PC-9 (cell line): ENCODE data around the gene HIGD1A. TPM values are rescaled to one million over a fixed set of nuclear protein-coding genes. Genes with fewer than 3 reads are reported as not detected.

Source experiments
- BruUV-seq: library from RNA; stranded (reverse); fragments of 400-500 nt; replicated peaks from 2 replicates; lab custom pipeline; 2021; lab: Mats Ljungman, UMichigan
- CTCF ChIA-PET: fragments of 300-600 bp; sonication (Branson Sonifier 250); formaldehyde crosslinking; loops from one replicate; lab custom pipeline; 2022; ENCODE audit warnings: antibody characterized with exemption; lab: Charles Lee
- POLR2A ChIA-PET: fragments of 300-600 bp; sonication (Branson Sonifier 250); formaldehyde crosslinking; loops from one replicate; lab custom pipeline; 2022; ENCODE audit warnings: antibody characterized with exemption; ENCODE audit not compliant: unreplicated experiment; lab: Charles Lee
- DNase-seq, 2 experiments: peaks; one replicate each; pipeline versions ENCODE4 v3.0.0 to v3.0.0-alpha.2; 2015 to 2022; ENCODE audit warnings: mixed read lengths in 1 of 2
- H2AFZ ChIP-seq: fragments of 200-600 bp; sonication (generic); 2 replicates; pipeline ENCODE4 v1.8.1; 2017; ENCODE audit warnings: antibody characterized with exemption
- H3F3A ChIP-seq: fragments of 200-600 bp; sonication (generic); 2 replicates; pipeline ENCODE4 v1.8.1; 2017; ENCODE audit warnings: antibody characterized with exemption, mild to moderate bottlenecking, low read depth; ENCODE audit not compliant: insufficient read depth
- H3K27ac ChIP-seq: fragments of 200-600 bp; sonication (generic); 2 replicates; pipeline ENCODE4 v1.6.1; 2016; ENCODE audit warnings: mixed run types
- H3K27me3 ChIP-seq: fragments of 200-600 bp; sonication (generic); 2 replicates; pipeline ENCODE4 v1.6.1; 2016; ENCODE audit warnings: low read depth, mixed run types; ENCODE audit not compliant: insufficient read depth
- H3K36me3 ChIP-seq: fragments of 200-600 bp; sonication (generic); 2 replicates; pipeline ENCODE4 v1.6.1; 2016; ENCODE audit warnings: low read depth, mixed run types
- H3K4me1 ChIP-seq: fragments of 200-600 bp; sonication (generic); replicated peaks from 2 replicates; pipeline ENCODE4 v1.6.1; 2016; ENCODE audit warnings: mixed run types; ENCODE audit not compliant: insufficient read depth
- H3K4me2 ChIP-seq: fragments of 200-600 bp; sonication (generic); 2 replicates; pipeline ENCODE4 v1.6.1; 2017; ENCODE audit warnings: mixed run types
- H3K4me3 ChIP-seq: fragments of 200-600 bp; sonication (generic); 2 replicates; pipeline ENCODE4 v1.6.1; 2016; ENCODE audit warnings: mixed run types
- H3K79me2 ChIP-seq: fragments of 200-600 bp; sonication (generic); 2 replicates; pipeline ENCODE4 v1.6.1; 2017; ENCODE audit warnings: low read depth, mixed run types
- H3K9me2 ChIP-seq: fragments of 200-600 bp; sonication (generic); 2 replicates; pipeline ENCODE4 v1.8.1; 2017; ENCODE audit warnings: mild to moderate bottlenecking; ENCODE audit not compliant: insufficient read depth
- H3K9me3 ChIP-seq: fragments of 200-600 bp; sonication (generic); 2 replicates; pipeline ENCODE4 v1.8.1; 2016; ENCODE audit warnings: low read depth; ENCODE audit not compliant: insufficient read depth
- H4K20me1 ChIP-seq: fragments of 200-600 bp; sonication (generic); 2 replicates; pipeline ENCODE4 v1.8.1; 2017; ENCODE audit not compliant: insufficient read depth
- CTCF ChIP-seq: fragments of 200-600 bp; sonication (generic); conservative IDR thresholded peaks from 2 replicates; pipeline ENCODE4 v1.6.1; 2017; ENCODE audit warnings: mixed run types, antibody characterized with exemption, mild to moderate bottlenecking, moderate library complexity
- EZH2 ChIP-seq: fragments of 200-600 bp; sonication (generic); IDR thresholded peaks from 2 replicates; pipeline ENCODE4 v1.8.0; 2017; ENCODE audit warnings: antibody characterized with exemption, low read depth
- intact Hi-C: fragments of 100-400 bp; cut with micrococcal nuclease; formaldehyde crosslinking; loops from one replicate; pipeline ENCODE4 v1.10.0; 2022; ENCODE audit not compliant: unreplicated experiment
- total RNA-seq: library from RNA; stranded (reverse); gene quantifications from 2 replicates; pipeline ENCODE4 v1.2.3, GENCODE V29; 2021

HIGD1A gene
- total RNA-seq, 1 experiment from 2014 or later: 69.7 TPM

DNA sequence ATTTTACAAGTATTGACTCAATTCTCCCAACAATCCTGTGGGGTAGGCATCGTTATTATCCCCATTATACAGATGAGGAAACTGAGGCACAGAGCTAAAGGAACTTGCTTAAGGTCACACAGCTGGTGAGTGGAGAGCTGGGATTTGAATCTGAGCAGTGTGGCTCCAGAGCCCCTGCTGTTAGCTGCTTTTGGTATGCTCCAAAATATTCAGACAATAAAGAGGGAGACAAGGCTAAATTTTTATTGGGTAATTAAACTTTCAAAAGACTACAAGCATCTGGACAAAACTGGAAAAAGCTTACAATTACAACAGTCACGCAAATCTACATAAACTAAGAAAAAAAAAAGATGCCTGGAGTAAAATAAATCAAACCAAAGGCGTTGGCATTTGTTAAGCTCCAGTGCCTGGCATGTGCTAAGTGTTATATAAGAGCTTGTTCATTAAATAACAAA, 59.0 kb downstream of the HIGD1A start:
- Histone ChIP-seq H3F3A (0 out of 2 replicates have a peak, but pooled peaks cover 3% of the 10 kb centered on the region), H2AFZ (no peak overlapping the region), H3K79me2 (no peaks in the 10 kb centered on the region), H3K9me3 (no peaks in the 10 kb centered on the region), H3K27me3 (no peaks in the 10 kb centered on the region), H3K4me1 (0 out of 2 replicates have a peak, but pooled peaks cover 12% of the 10 kb centered on the region), H3K27ac (no peak overlapping the region), H3K36me3 (no peaks in the 10 kb centered on the region), H3K9me2 (no peaks in the 10 kb centered on the region), H3K4me2 (no peak overlapping the region), H4K20me1 (no peaks in the 10 kb centered on the region), H3K4me3 (no peak overlapping the region)
- no peak for DNase-seq
- no TSS peak for BruUV-seq
- POLR2A ChIA-PET: no interaction called here
- CTCF ChIA-PET: interaction anchor here (0.5 to 0.9 kb wide), 3 partner anchors 130 to 179 kb away, joined by 3 to 9 read pairs (median 4); no protein-coding TSS in a partner anchor
- intact Hi-C loops: loop anchor here (2.0 kb wide), 2 partner anchors 93 to 173 kb away; partner anchors contain the start of gene ZBTB47
- no peak for TF ChIP-seq CTCF
- TF ChIP-seq EZH2: no peak

- CTCF ChIA-PET: no interaction called here
- Histone ChIP-seq H3K27me3 (no peaks in the 10 kb centered on the region), H2AFZ (no peak overlapping the region), H4K20me1 (no peaks in the 10 kb centered on the region), H3K4me3 (no peak overlapping the region), H3K79me2 (no peaks in the 10 kb centered on the region), H3K27ac (no peak overlapping the region), H3K4me1 (0 out of 2 replicates have a peak, but pooled peaks cover 12% of the 10 kb centered on the region), H3K4me2 (no peak overlapping the region), H3K36me3 (no peaks in the 10 kb centered on the region), H3F3A (0 out of 2 replicates have a peak, but pooled peaks cover 3% of the 10 kb centered on the region), H3K9me2 (no peaks in the 10 kb centered on the region), H3K9me3 (no peaks in the 10 kb centered on the region)
- POLR2A ChIA-PET: no interaction called here
- no peak for DNase-seq
- TF ChIP-seq CTCF: no peak
- TF ChIP-seq EZH2: no peak
- BruUV-seq: no TSS peak
- intact Hi-C loops: loop anchor here (5.0 kb wide), 1 partner anchor 186 kb away; no protein-coding TSS in a partner anchor
These were observed 60.9 kb downstream of the HIGD1A start for GRCh38 chr3:42743204-42743995.

DNA sequence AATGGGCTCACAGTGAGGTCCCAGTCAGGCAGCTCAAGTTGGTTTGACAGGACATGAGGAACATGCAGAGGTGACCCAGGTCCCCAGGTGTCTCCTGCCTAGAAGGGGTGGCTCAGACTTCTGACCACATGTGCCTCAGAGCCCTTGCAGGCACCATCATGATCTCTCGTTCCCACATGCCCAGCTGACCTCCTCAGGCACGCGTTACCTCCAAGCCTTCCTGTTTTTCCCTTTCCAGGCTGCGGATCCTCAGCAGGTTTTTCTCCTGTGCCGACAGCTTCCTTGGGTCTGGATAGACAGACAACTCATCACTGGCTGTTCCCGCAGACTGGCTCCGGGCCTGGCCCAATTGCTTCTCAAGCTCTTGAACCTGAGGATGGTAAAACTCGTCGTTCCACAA, 61.6 kb downstream of the HIGD1A start:
- H3K9me2 ChIP-seq: no peaks in the 10 kb centered on the region
- no peaks in the 10 kb centered on the region for H3K9me3 ChIP-seq
- no peak for DNase-seq
- H4K20me1 ChIP-seq: no peaks in the 10 kb centered on the region
- H3K4me1 ChIP-seq: 0 out of 2 replicates have a peak, but pooled peaks cover 12% of the 10 kb centered on the region
- ChIA-PET POLR2A (no interaction called here), CTCF (no interaction called here)
- H3K36me3 ChIP-seq: no peaks in the 10 kb centered on the region
- H3F3A ChIP-seq: 0 out of 2 replicates have a peak, but pooled peaks cover 3% of the 10 kb centered on the region
- no peak overlapping the region for H3K4me3 ChIP-seq
- H3K79me2 ChIP-seq: no peaks in the 10 kb centered on the region
- no peak overlapping the region for H3K27ac ChIP-seq
- no TSS peak for BruUV-seq
- H2AFZ ChIP-seq: no peak overlapping the region
- no peaks in the 10 kb centered on the region for H3K27me3 ChIP-seq
- intact Hi-C loops: loop anchor here (5.0 kb wide), 1 partner anchor 185 kb away; no protein-coding TSS in a partner anchor
- no peak for TF ChIP-seq CTCF
- no peak for TF ChIP-seq EZH2
- H3K4me2 ChIP-seq: no peak overlapping the region
